MCF 10A (cell line): ENCODE data around the gene ERAP2. TPM values are rescaled to one million over a fixed set of nuclear protein-coding genes. Genes with fewer than 3 reads are reported as not detected.

Experiments
- BruUV-seq: library from RNA; stranded (reverse); fragments of 400-500 nt; replicated peaks from 2 replicates; lab custom pipeline; 2021; lab: Mats Ljungman, UMichigan
- CTCF ChIA-PET: fragments of 300-600 bp; sonication (Branson Sonifier 250); formaldehyde crosslinking; extraction: SDS; loops from one replicate; lab custom pipeline; 2021; ENCODE audit warnings: antibody characterized with exemption, inconsistent platforms; lab: Yijun Ruan, JAX
- POLR2A ChIA-PET: fragments of 300-600, 350-650 bp; sonication (Branson Sonifier 250); formaldehyde crosslinking; extraction: SDS; loops from one replicate; lab custom pipeline; 2020; ENCODE audit warnings: antibody characterized with exemption, inconsistent platforms; lab: Yijun Ruan, JAX
- DNase-seq: peaks from one replicate; pipeline ENCODE4 v3.0.0-alpha.2; 2018; ENCODE audit not compliant: unreplicated experiment
- H3K27ac Mint-ChIP-seq: one replicate; pipeline ENCODE4 v1.8.0; 2022; ENCODE audit warnings: mild to moderate bottlenecking, low read depth, mixed read lengths; ENCODE audit not compliant: unreplicated experiment
- H3K27me3 Mint-ChIP-seq: one replicate; pipeline ENCODE4 v1.8.0; 2022; ENCODE audit warnings: mixed read lengths; ENCODE audit not compliant: insufficient read depth, unreplicated experiment
- H3K36me3 Mint-ChIP-seq: one replicate; pipeline ENCODE4 v1.8.0; 2022; ENCODE audit warnings: mild to moderate bottlenecking, moderate library complexity, mixed read lengths; ENCODE audit not compliant: insufficient read depth, unreplicated experiment
- H3K4me1 Mint-ChIP-seq: one replicate; pipeline ENCODE4 v1.8.0; 2022; ENCODE audit warnings: mixed read lengths; ENCODE audit not compliant: insufficient read depth, unreplicated experiment
- H3K4me3 Mint-ChIP-seq: one replicate; pipeline ENCODE4 v1.8.0; 2022; ENCODE audit warnings: mild to moderate bottlenecking, moderate library complexity, mixed read lengths; ENCODE audit not compliant: unreplicated experiment
- H3K9me3 Mint-ChIP-seq: one replicate; pipeline ENCODE4 v1.8.0; 2022; ENCODE audit warnings: mixed read lengths; ENCODE audit not compliant: unreplicated experiment
- intact Hi-C: fragments of 100-400 bp; cut with micrococcal nuclease; formaldehyde crosslinking; loops from 2 replicates; pipeline ENCODE4 v1.14.1; 2022
- total RNA-seq: library from RNA; stranded (reverse); gene quantifications from 2 replicates; pipeline ENCODE4 v1.2.3, GENCODE V29; 2022
- TF ChIP-seq, protein P1 (sequence below): fragments of 200-600 bp; IDR thresholded peaks from one replicate; pipeline ENCODE4 v1.8.0; 2022; ENCODE audit warnings: antibody characterized with exemption, mild to moderate bottlenecking; ENCODE audit not compliant: unreplicated experiment

The ERAP2 gene
- total RNA-seq, 1 experiment from 2014 or later: 2.5 TPM

DNA sequence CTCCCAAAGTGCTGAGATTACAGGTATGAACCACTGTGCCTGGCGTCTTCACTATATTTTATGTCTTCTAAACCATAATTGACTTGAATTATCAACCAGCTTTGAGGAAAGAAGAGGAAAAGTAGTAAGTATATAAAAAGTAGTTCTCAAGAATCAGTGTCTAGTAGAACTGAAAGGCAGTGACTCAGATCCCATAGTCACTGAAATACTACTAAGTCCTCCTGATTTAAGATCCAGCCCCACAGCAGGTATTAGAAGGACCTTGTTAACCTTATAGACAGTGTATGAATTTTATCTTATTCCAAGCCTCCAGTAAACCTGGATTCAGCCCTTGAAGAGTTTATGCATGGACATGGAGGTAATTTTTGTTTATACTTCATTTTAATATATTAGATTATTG, 91.1 kb downstream of the ERAP2 start:
- ChIA-PET POLR2A (interaction anchor here (1.7 kb wide), 1 partner anchor 30 kb away, joined by 8 read pairs; the partner anchor contains the start of gene LNPEP), CTCF (interaction anchor here (0.9 to 1.4 kb wide), 2 partner anchors 31 to 194 kb away, joined by 3 to 4 read pairs; no protein-coding TSS in a partner anchor)
- no peak for DNase-seq
- no peaks in the 10 kb centered on the region for H3K27me3 Mint-ChIP-seq
- intact Hi-C loops: no loop called here
- no peaks in the 10 kb centered on the region for H3K36me3 Mint-ChIP-seq
- TF ChIP-seq, protein P1, sequence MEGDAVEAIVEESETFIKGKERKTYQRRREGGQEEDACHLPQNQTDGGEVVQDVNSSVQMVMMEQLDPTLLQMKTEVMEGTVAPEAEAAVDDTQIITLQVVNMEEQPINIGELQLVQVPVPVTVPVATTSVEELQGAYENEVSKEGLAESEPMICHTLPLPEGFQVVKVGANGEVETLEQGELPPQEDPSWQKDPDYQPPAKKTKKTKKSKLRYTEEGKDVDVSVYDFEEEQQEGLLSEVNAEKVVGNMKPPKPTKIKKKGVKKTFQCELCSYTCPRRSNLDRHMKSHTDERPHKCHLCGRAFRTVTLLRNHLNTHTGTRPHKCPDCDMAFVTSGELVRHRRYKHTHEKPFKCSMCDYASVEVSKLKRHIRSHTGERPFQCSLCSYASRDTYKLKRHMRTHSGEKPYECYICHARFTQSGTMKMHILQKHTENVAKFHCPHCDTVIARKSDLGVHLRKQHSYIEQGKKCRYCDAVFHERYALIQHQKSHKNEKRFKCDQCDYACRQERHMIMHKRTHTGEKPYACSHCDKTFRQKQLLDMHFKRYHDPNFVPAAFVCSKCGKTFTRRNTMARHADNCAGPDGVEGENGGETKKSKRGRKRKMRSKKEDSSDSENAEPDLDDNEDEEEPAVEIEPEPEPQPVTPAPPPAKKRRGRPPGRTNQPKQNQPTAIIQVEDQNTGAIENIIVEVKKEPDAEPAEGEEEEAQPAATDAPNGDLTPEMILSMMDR: no peak
- BruUV-seq: no TSS peak
- H3K9me3 Mint-ChIP-seq: no peaks in the 10 kb centered on the region
- peak overlapping the region; percentile 67 for H3K27ac Mint-ChIP-seq
- H3K4me3 Mint-ChIP-seq: no peak overlapping the region
- peaks cover 24% of the 10 kb centered on the region for H3K4me1 Mint-ChIP-seq

DNA sequence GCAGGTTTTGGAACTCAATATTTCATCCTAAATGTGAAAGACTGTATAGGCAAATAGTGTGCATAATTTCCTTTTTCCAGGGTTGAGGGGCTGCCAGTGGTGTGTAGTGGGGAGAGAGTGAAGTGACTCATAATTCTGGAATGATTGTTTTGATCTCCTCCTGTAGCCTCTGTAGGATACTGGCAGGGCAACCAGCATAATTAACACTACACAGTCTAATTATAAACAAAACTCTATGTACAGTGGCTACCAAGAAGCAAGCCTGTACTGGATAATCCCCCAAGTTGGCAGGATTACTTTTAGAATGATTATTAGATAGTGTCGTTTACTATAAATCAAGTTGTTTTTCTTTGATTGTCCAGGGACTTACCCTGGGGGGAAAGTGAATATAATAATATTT, 91.8 kb downstream of the ERAP2 start:
- Mint-ChIP-seq H3K27me3 (no peaks in the 10 kb centered on the region), H3K36me3 (no peaks in the 10 kb centered on the region), H3K4me1 (peaks cover 19% of the 10 kb centered on the region), H3K27ac (peak overlapping the region; percentile 67), H3K4me3 (no peak overlapping the region), H3K9me3 (no peaks in the 10 kb centered on the region)
- peak; percentile 42 for DNase-seq
- no TSS peak for BruUV-seq
- TF ChIP-seq, protein P1: no peak
- CTCF ChIA-PET: interaction anchor here (0.5 kb wide), 1 partner anchor 278 kb away, joined by 3 read pairs; no protein-coding TSS in a partner anchor
- intact Hi-C loops: no loop called here
- POLR2A ChIA-PET: no interaction called here

DNA sequence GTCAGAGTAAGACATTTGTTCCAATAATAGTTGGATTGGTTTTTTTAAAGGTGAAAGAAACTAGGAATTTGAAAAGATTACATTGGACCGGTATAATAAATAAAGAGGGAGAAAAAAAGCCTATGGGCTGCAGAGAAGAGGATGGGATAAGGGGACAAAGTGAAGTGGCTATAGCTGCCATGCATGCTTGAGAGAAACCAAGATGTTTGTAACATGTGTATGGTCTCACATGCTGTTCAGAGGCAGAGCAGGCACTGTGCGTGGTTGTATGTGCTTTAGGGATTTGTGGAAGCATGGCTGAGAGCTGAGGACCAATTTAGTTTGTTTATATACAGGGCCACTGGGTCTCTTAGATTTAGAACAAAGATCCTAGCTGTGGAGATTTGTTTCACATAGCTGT, 92.3 kb downstream of the ERAP2 start:
- ChIA-PET POLR2A (no interaction called here), CTCF (interaction anchor here (0.5 to 1.0 kb wide), 4 partner anchors 32 to 626 kb away, joined by 3 to 5 read pairs (median 3); partner anchors contain the start of gene LNPEP)
- Mint-ChIP-seq H3K4me3 (no peak overlapping the region), H3K27ac (peak overlapping the region; percentile 67), H3K36me3 (no peaks in the 10 kb centered on the region), H3K27me3 (no peaks in the 10 kb centered on the region), H3K9me3 (no peaks in the 10 kb centered on the region), H3K4me1 (peaks cover 19% of the 10 kb centered on the region)
- BruUV-seq: no TSS peak
- intact Hi-C loops: no loop called here
- no peak for DNase-seq
- TF ChIP-seq, protein P1: no peak

Other genes starting within 250 kb of the ERAP2 start
- 351 and 393 TPM in 2 replicates for gene CAST, start 214.1 kb upstream of the ERAP2 start, total RNA-seq
- 23.2 and 26.3 TPM in 2 replicates for gene ERAP1, start 68.6 kb upstream of the ERAP2 start, total RNA-seq
- gene LNPEP, start 59.6 kb downstream of the ERAP2 start, total RNA-seq: 26.4 and 30.5 TPM in 2 replicates